Prostate gland (tissue), 2 donors: ENCODE data around the gene FAM120B.

Experiments
- CTCF ChIP-seq, 4 experiments: fragments of 200-600 bp in 2 of 4; fragments of 450-650 bp in 2 of 4; sonication (generic) in 2 of 4; IDR thresholded peaks; 1 replicate in 3 of 4; 2 replicates in 1 of 4; pipeline ENCODE4 v1.5.1; 2016 to 2019; ENCODE audit warnings: antibody characterized with exemption in 4 of 4, mild to moderate bottlenecking in 2 of 4, moderate library complexity in 2 of 4
- POLR2A ChIP-seq: fragments of 450-650 bp; IDR thresholded peaks from one replicate; pipeline ENCODE4 v1.6.1; 2016; ENCODE audit warnings: antibody characterized with exemption, mild to moderate bottlenecking
- POLR2AphosphoS5 ChIP-seq: sonication (generic); formaldehyde crosslinking; IDR thresholded peaks from one replicate; pipeline ENCODE4 v1.6.1; 2017; ENCODE audit warnings: antibody characterized with exemption

- TF ChIP-seq CTCF (IDR thresholded peaks at IDR 0.05): no peak
- TF ChIP-seq POLR2AphosphoS5: no peak
- TF ChIP-seq POLR2A: no peak
These were observed 55.6 kb downstream of the FAM120B start for GRCh38 chr6:170362121-170362520.
